ENCODE measurements around the gene CHCHD4. TPM values are rescaled to one million over a fixed set of nuclear protein-coding genes. Genes with fewer than 3 reads are reported as not detected.
"Not testable (repeated sequence)": the region's sequence is repeated elsewhere in the genome, so short reads cannot be mapped to it uniquely, and the experiment has no call there.

The CHCHD4 gene
- polyA plus RNA-seq, 1 donor from 2014 or later: 24.6 TPM

- H4K20me1 ChIP-seq (ENCODE audit: insufficient read depth); H3K9ac ChIP-seq (ENCODE audit: low read length); H3K4me2 ChIP-seq (ENCODE audit: low read length); H3K9me3 ChIP-seq (ENCODE audit: low read length); H3K4me3 ChIP-seq (ENCODE audit: low read length); H3F3A ChIP-seq (ENCODE audit: insufficient read depth, low read length, poor library complexity, severe bottlenecking); H3K36me3 ChIP-seq (ENCODE audit: insufficient read depth, low read length); H3K27ac ChIP-seq (ENCODE audit: low read length); H3K9me2 ChIP-seq (ENCODE audit: insufficient read depth, low read length); H2AFZ ChIP-seq (ENCODE audit: low read depth, low read length); H3K79me2 ChIP-seq (replicated peaks; ENCODE audit: insufficient read depth, low read length); H3K27me3 ChIP-seq (ENCODE audit: insufficient read depth, low read depth, low read length): not testable (repeated sequence)
Observed at GRCh38 chr3:14087461-14087860, 37.2 kb downstream of the CHCHD4 start.

GRCh38 chr3:14082108-14082657 is 42.5 kb downstream of the CHCHD4 start:
- Histone ChIP-seq H2AFZ (ENCODE audit: low read depth, low read length) (no peak overlapping the region), H3K9me2 (ENCODE audit: insufficient read depth, low read length) (no peaks in the 10 kb centered on the region), H4K20me1 (ENCODE audit: insufficient read depth) (no peaks in the 10 kb centered on the region), H3K4me2 (ENCODE audit: low read length) (no peak overlapping the region), H3K9me3 (ENCODE audit: low read length) (no peaks in the 10 kb centered on the region), H3K36me3 (ENCODE audit: insufficient read depth, low read length) (no peaks in the 10 kb centered on the region), H3K27ac (ENCODE audit: low read length) (no peak overlapping the region), H3K4me3 (ENCODE audit: low read length) (no peak overlapping the region), H3K9ac (ENCODE audit: low read length) (no peak overlapping the region), H3K27me3 (ENCODE audit: insufficient read depth, low read depth, low read length) (no peaks in the 10 kb centered on the region), H3F3A (ENCODE audit: insufficient read depth, low read length, poor library complexity, severe bottlenecking) (no peaks in the 10 kb centered on the region), H3K79me2 (replicated peaks; ENCODE audit: insufficient read depth, low read length) (no peaks in the 10 kb centered on the region)
- no peak for TF ChIP-seq POLR2AphosphoS5 (IDR thresholded peaks at IDR 0.05)
- TF ChIP-seq EZH2 (IDR thresholded peaks at IDR 0.05; ENCODE audit: borderline replicate concordance, insufficient read depth, low read length, poor library complexity, severe bottlenecking): no peak
- TF ChIP-seq SMC3 (conservative IDR thresholded peaks at IDR 0.05; ENCODE audit: poor library complexity): no peak
- TF ChIP-seq RAD21 (conservative IDR thresholded peaks at IDR 0.05): no peak
- TF ChIP-seq MXI1 (conservative IDR thresholded peaks at IDR 0.05; ENCODE audit: poor library complexity, severe bottlenecking): no peak
- TF ChIP-seq CTCF (IDR thresholded peaks at IDR 0.05; ENCODE audit: poor library complexity, severe bottlenecking): no peak
- TF ChIP-seq TAF1 (IDR thresholded peaks at IDR 0.05; ENCODE audit: low read depth): no peak
- TF ChIP-seq REST (IDR thresholded peaks at IDR 0.05; ENCODE audit: borderline replicate concordance): no peak
- TF ChIP-seq EP300 (conservative IDR thresholded peaks at IDR 0.05; ENCODE audit: poor library complexity, severe bottlenecking): no peak

GRCh38 chr3:14077310-14077709 is 47.4 kb downstream of the CHCHD4 start:
- TF ChIP-seq EZH2 (IDR thresholded peaks at IDR 0.05; ENCODE audit: borderline replicate concordance, insufficient read depth, low read length, poor library complexity, severe bottlenecking): no peak
- no peak for TF ChIP-seq SMC3 (conservative IDR thresholded peaks at IDR 0.05; ENCODE audit: poor library complexity)
- TF ChIP-seq CTCF (IDR thresholded peaks at IDR 0.05; ENCODE audit: poor library complexity, severe bottlenecking): no peak
- no peak for TF ChIP-seq POLR2AphosphoS5 (IDR thresholded peaks at IDR 0.05)
- TF ChIP-seq REST (IDR thresholded peaks at IDR 0.05; ENCODE audit: borderline replicate concordance): no peak
- TF ChIP-seq RAD21 (conservative IDR thresholded peaks at IDR 0.05): no peak
- TF ChIP-seq MXI1 (conservative IDR thresholded peaks at IDR 0.05; ENCODE audit: poor library complexity, severe bottlenecking): no peak
- TF ChIP-seq TAF1 (IDR thresholded peaks at IDR 0.05; ENCODE audit: low read depth): no peak
- H4K20me1 ChIP-seq (ENCODE audit: insufficient read depth): no peaks in the 10 kb centered on the region
- H2AFZ ChIP-seq (ENCODE audit: low read depth, low read length): no peak overlapping the region
- no peak overlapping the region for H3K4me3 ChIP-seq (ENCODE audit: low read length)
- no peaks in the 10 kb centered on the region for H3F3A ChIP-seq (ENCODE audit: insufficient read depth, low read length, poor library complexity, severe bottlenecking)
- no peak overlapping the region for H3K27ac ChIP-seq (ENCODE audit: low read length)
- no peak overlapping the region for H3K9ac ChIP-seq (ENCODE audit: low read length)
- H3K36me3 ChIP-seq (ENCODE audit: insufficient read depth, low read length): no peaks in the 10 kb centered on the region
- no peaks in the 10 kb centered on the region for H3K9me2 ChIP-seq (ENCODE audit: insufficient read depth, low read length)
- H3K9me3 ChIP-seq (ENCODE audit: low read length): no peaks in the 10 kb centered on the region
- H3K79me2 ChIP-seq (replicated peaks; ENCODE audit: insufficient read depth, low read length): no peaks in the 10 kb centered on the region
- H3K27me3 ChIP-seq (ENCODE audit: insufficient read depth, low read depth, low read length): no peaks in the 10 kb centered on the region
- H3K4me2 ChIP-seq (ENCODE audit: low read length): no peak overlapping the region

Data from neural cell (in vitro differentiated cells).